Endodermal cell (in vitro differentiated cells): Measurements from ENCODE around the gene FOXO6. TPM values are rescaled to one million over a fixed set of nuclear protein-coding genes. Genes with fewer than 3 reads are reported as not detected.

ENCODE experiments used
- DNase-seq: peaks from one replicate; pipeline ENCODE4 v3.0.0-alpha.2; 2017
- H3K27ac ChIP-seq: 2 replicates; pipeline ENCODE4 v1.5.1; 2013; ENCODE audit warnings: mild to moderate bottlenecking, low read depth, low read length, moderate library complexity
- H3K27me3 ChIP-seq: 2 replicates; pipeline ENCODE4 v1.6.1; 2013; ENCODE audit warnings: mild to moderate bottlenecking, low read length, moderate library complexity; ENCODE audit not compliant: insufficient read depth, control insufficient read depth, poor library complexity, severe bottlenecking
- H3K36me3 ChIP-seq: 2 replicates; pipeline ENCODE4 v1.7.0; 2013; ENCODE audit warnings: mild to moderate bottlenecking, low read length, moderate library complexity; ENCODE audit not compliant: control insufficient read depth, insufficient read depth
- H3K4me1 ChIP-seq: one replicate; pipeline ENCODE4 v1.7.0; 2013; ENCODE audit warnings: low read length; ENCODE audit not compliant: control insufficient read depth, insufficient read depth
- H3K4me3 ChIP-seq: 2 replicates; pipeline ENCODE4 v1.5.1; 2013; ENCODE audit warnings: mild to moderate bottlenecking, low read length, moderate library complexity
- H3K9ac ChIP-seq: 2 replicates; pipeline ENCODE4 v1.6.1; 2013; ENCODE audit warnings: mild to moderate bottlenecking, low read length, moderate library complexity; ENCODE audit not compliant: poor library complexity, severe bottlenecking; ENCODE audit errors: extremely low read depth
- H3K9me3 ChIP-seq: 2 replicates; pipeline ENCODE4 v1.6.1; 2013; ENCODE audit warnings: mild to moderate bottlenecking, low read length, moderate library complexity; ENCODE audit not compliant: control insufficient read depth
- H3K27ac Mint-ChIP-seq: 2 replicates; pipeline ENCODE4 v1.8.0; 2020; ENCODE audit warnings: mixed read lengths
- H3K27me3 Mint-ChIP-seq: 2 replicates; pipeline ENCODE4 v1.8.0; 2021; ENCODE audit warnings: mild to moderate bottlenecking, mixed read lengths; ENCODE audit not compliant: insufficient read depth
- H3K36me3 Mint-ChIP-seq: 2 replicates; pipeline ENCODE4 v1.8.0; 2020; ENCODE audit warnings: low read depth, mixed read lengths
- H3K4me1 Mint-ChIP-seq: 2 replicates; pipeline ENCODE4 v1.8.0; 2020; ENCODE audit warnings: mixed read lengths
- H3K4me3 Mint-ChIP-seq: 2 replicates; pipeline ENCODE4 v1.8.0; 2020; ENCODE audit warnings: mild to moderate bottlenecking, moderate library complexity, mixed read lengths
- H3K9me3 Mint-ChIP-seq: 2 replicates; pipeline ENCODE4 v1.8.0; 2020; ENCODE audit warnings: mild to moderate bottlenecking, mixed read lengths
- WGBS, 2 experiments: methylation state at CpG; one replicate each; pipeline versions ENCODE4 v1.1.5 to v1.1.7; 2013; ENCODE audit warnings: missing lambda C conversion rate in 2 of 2, mixed read lengths in 1 of 2; ENCODE audit not compliant: insufficient coverage in 1 of 2, insufficient read length in 1 of 2; 5-methylcytosine and 5-hydroxymethylcytosine counted together
- total RNA-seq, 2 donors: library from RNA; stranded (reverse); fragmentation: NEBNext Ultra II Directional in 1 of 2; extraction: Animal tissue kit (Norgen Biotek cat#: 25700) in 1 of 2; gene quantifications; 2 replicates in 1 of 2; 3 replicates in 1 of 2; pipeline ENCODE4 v1.2.1, GENCODE V29; 2021
- TF ChIP-seq, protein P1 (sequence below): fragments of 200-600 bp; sonication (generic); conservative IDR thresholded peaks from 2 replicates; pipeline ENCODE4 v1.5.0; 2021; ENCODE audit warnings: antibody characterized with exemption, mild to moderate bottlenecking

Gene FOXO6
- total RNA-seq, 2 donors from 2014 or later = 1.7 to 1.8 TPM

DNA sequence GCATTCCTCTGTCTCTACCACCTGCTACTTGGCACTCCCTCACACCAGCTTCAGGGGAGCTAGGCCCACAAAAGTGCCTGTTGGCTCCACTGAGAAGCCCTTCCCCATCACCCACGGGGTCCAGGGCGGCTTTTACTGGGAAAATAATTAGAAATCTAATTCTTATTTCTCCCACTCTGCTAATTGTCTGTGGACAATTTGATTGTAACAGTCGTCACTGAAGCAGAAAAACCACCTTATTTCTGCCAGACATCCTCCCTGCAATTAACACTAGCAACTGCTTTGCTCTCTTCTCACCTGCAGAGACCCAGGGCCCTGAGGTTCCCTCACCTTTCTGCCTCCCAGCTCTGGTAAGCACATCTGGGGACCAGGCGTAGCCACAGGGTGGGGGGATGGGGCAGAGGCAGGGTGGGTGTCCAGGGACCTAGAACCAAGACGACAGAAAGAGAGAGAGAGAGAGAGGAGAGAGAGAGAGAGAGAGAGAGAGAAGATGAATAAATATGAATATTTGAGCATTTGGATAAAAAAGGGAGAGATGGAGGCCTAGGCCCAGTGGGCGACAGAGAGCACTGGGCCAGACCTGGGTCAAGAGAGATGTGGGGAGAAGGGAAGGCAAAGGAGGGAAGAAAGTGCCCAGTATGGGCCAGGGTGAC lies 32.6 kb downstream of the FOXO6 start:
- Mint-ChIP-seq H3K4me1 (peaks cover 20% of the 10 kb centered on the region), H3K36me3 (no peaks in the 10 kb centered on the region), H3K9me3 (no peaks in the 10 kb centered on the region), H3K4me3 (no peak overlapping the region), H3K27me3 (peaks cover 9% of the 10 kb centered on the region), H3K27ac (no peak overlapping the region)
- Histone ChIP-seq H3K4me1 (no peaks in the 10 kb centered on the region), H3K9ac (no peak overlapping the region), H3K4me3 (no peak overlapping the region), H3K36me3 (no peaks in the 10 kb centered on the region), H3K9me3 (no peaks in the 10 kb centered on the region), H3K27ac (no peak overlapping the region), H3K27me3 (no peaks in the 10 kb centered on the region)
- WGBS, 2 experiments = 74 to 77% methylated on average over 5 to 6 of the region's 6 CpGs
- no peak for DNase-seq
- TF ChIP-seq, protein P1, sequence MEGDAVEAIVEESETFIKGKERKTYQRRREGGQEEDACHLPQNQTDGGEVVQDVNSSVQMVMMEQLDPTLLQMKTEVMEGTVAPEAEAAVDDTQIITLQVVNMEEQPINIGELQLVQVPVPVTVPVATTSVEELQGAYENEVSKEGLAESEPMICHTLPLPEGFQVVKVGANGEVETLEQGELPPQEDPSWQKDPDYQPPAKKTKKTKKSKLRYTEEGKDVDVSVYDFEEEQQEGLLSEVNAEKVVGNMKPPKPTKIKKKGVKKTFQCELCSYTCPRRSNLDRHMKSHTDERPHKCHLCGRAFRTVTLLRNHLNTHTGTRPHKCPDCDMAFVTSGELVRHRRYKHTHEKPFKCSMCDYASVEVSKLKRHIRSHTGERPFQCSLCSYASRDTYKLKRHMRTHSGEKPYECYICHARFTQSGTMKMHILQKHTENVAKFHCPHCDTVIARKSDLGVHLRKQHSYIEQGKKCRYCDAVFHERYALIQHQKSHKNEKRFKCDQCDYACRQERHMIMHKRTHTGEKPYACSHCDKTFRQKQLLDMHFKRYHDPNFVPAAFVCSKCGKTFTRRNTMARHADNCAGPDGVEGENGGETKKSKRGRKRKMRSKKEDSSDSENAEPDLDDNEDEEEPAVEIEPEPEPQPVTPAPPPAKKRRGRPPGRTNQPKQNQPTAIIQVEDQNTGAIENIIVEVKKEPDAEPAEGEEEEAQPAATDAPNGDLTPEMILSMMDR = no peak

DNA sequence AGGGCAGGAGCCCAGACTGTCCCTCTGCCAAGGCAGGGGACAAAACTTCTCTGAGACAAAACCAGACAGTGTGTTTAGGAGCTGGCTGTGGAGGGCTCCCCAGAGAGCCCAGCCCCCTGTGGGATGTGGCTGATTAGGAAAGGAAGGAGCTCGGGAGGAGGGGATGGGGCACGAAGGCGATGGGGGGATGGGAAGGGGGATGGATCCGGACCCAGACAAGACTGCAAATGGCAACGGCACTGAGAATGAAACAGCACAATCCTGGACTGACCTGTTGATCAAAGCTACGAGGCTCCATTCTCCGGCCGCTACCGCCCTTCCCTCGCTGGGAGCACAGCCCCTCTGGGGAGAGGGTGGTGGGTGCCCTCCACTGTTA lies 33.1 kb downstream of the FOXO6 start:
- Histone ChIP-seq H3K9me3 (no peaks in the 10 kb centered on the region), H3K27ac (no peak overlapping the region), H3K4me3 (no peak overlapping the region), H3K27me3 (no peaks in the 10 kb centered on the region), H3K4me1 (no peaks in the 10 kb centered on the region), H3K36me3 (no peaks in the 10 kb centered on the region), H3K9ac (no peak overlapping the region)
- no peaks in the 10 kb centered on the region for H3K9me3 Mint-ChIP-seq
- H3K36me3 Mint-ChIP-seq = no peaks in the 10 kb centered on the region
- peaks cover 9% of the 10 kb centered on the region for H3K27me3 Mint-ChIP-seq
- no peak overlapping the region for H3K27ac Mint-ChIP-seq
- TF ChIP-seq, protein P1 = no peak
- peak; percentile 56 for DNase-seq
- H3K4me3 Mint-ChIP-seq = no peak overlapping the region
- 36 to 67% methylated on average over 5 to 10 of the region's 10 CpGs for WGBS, 2 experiments
- H3K4me1 Mint-ChIP-seq = peaks cover 25% of the 10 kb centered on the region

DNA sequence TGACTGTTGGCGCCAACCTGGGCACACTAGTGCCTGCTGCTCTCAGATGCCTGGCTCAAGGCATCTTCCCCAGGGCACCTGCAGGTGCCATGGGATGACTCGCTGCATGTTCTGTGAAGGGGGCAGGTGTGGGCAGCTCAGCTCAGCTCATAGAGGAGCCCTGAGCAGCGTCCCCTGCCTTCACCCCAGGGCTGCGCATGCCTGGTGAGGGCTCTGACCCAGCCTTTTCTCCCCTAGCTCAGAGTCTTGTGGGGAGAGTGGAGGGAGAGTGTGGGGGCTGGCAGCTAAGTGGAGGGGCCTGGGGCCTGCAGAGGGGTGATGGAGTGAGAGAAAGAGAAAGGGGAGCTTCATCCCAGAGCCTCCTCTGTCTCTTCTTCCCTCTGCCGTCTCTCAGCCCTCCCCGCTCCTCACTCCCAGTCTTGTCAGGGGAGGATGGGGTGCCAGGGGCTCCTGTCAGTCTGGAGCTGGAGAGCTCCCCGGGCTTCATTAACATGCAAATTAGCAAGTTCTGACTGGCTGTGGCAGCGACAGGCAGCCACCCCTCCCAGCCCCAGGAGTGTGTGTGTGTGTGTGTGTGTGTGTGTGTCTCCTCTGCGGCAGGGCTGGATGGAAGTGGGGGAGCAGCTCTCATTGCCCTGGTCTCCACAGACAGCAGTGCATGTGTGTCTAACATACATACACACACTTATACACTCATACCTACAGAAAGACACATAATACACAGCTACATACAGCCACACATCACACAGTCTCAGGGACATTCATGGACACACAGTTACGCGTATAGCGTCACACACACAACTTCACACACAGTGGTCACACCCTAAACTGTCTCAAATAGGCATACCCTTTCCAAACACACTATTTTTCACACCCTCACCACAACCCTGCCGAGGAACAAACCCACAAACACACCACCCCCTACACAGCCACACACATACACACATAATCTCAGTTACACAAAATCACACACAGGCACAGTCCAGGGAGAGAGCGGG lies 34.0 kb downstream of the FOXO6 start:
- Histone ChIP-seq H3K4me1 (no peaks in the 10 kb centered on the region), H3K9me3 (no peaks in the 10 kb centered on the region), H3K36me3 (no peaks in the 10 kb centered on the region), H3K4me3 (no peak overlapping the region), H3K27me3 (no peaks in the 10 kb centered on the region), H3K27ac (no peak overlapping the region), H3K9ac (no peak overlapping the region)
- Mint-ChIP-seq H3K27ac (no peak overlapping the region), H3K4me3 (no peak overlapping the region), H3K36me3 (no peaks in the 10 kb centered on the region), H3K27me3 (peaks cover 12% of the 10 kb centered on the region), H3K9me3 (peaks cover 4% of the 10 kb centered on the region), H3K4me1 (peaks cover 26% of the 10 kb centered on the region)
- TF ChIP-seq, protein P1 = peak; percentile 61
- DNase-seq = peak; percentile 92
- 67 to 92% methylated on average over 4 to 13 of the region's 14 CpGs for WGBS, 2 experiments
